Esophagus muscularis mucosa (tissue), 4 donors: ENCODE data around the gene MLXIPL. TPM values are rescaled to one million over a fixed set of nuclear protein-coding genes. Genes with fewer than 3 reads are reported as not detected.

Experiments
- DNase-seq: peaks from one replicate; pipeline ENCODE4 v3.0.0-alpha.2; 2017; ENCODE audit errors: extremely low spot score
- H3K27ac ChIP-seq, 4 donors: fragments of 200-600 bp; sonication (generic); replicated peaks in 1 of 4; 1 replicate in 3 of 4; 2 replicates in 1 of 4; pipeline ENCODE4 v1.5.1; 2016 to 2019; ENCODE audit warnings: mild to moderate bottlenecking in 1 of 4
- H3K27me3 ChIP-seq, 4 donors: fragments of 200-600 bp; sonication (generic); one replicate each; pipeline versions ENCODE4 v1.5.1 to v1.6.0; 2016 to 2019
- H3K36me3 ChIP-seq, 4 donors: fragments of 200-600 bp; sonication (generic); one replicate each; pipeline ENCODE4 v1.5.1; 2016 to 2019
- H3K4me1 ChIP-seq, 4 donors: fragments of 200-600 bp; sonication (generic); one replicate each; pipeline ENCODE4 v1.5.1; 2016 to 2019
- H3K4me3 ChIP-seq, 4 donors: fragments of 200-600 bp; sonication (generic); 1 replicate in 2 of 4; 2 replicates in 2 of 4; pipeline ENCODE4 v1.5.1; 2016 to 2019; ENCODE audit warnings: mild to moderate bottlenecking in 4 of 4, moderate library complexity in 1 of 4
- H3K9me3 ChIP-seq, 4 donors: fragments of 200-600 bp; sonication (generic); 1 replicate in 3 of 4; 2 replicates in 1 of 4; pipeline ENCODE4 v1.5.1; 2016 to 2019
- CTCF ChIP-seq, 3 experiments: fragments of 200-600 bp in 2 of 3; fragments of 450-650 bp in 1 of 3; sonication (generic) in 2 of 3; IDR thresholded peaks; one replicate each; pipeline ENCODE4 v1.5.1; 2017 to 2019; ENCODE audit warnings: antibody characterized with exemption in 3 of 3, mild to moderate bottlenecking in 2 of 3, moderate library complexity in 1 of 3
- EP300 ChIP-seq: sonication (generic); formaldehyde crosslinking; IDR thresholded peaks from one replicate; pipeline ENCODE4 v1.6.1; 2017; ENCODE audit warnings: antibody characterized with exemption
- POLR2A ChIP-seq: fragments of 450-650 bp; IDR thresholded peaks from one replicate; pipeline ENCODE4 v1.6.1; 2017; ENCODE audit warnings: antibody characterized with exemption, moderate library complexity, mild to moderate bottlenecking, low read depth
- POLR2AphosphoS5 ChIP-seq, 2 donors: sonication (generic); formaldehyde crosslinking; IDR thresholded peaks; one replicate each; pipeline ENCODE4 v1.6.1; 2017; ENCODE audit warnings: antibody characterized with exemption in 2 of 2
- WGBS: methylation state at CpG from one replicate; pipeline ENCODE4 v1.1.5; 2018; 5-methylcytosine and 5-hydroxymethylcytosine counted together
- intact Hi-C: fragments of 100-400 bp; cut with DNase I; formaldehyde crosslinking; loops from one replicate; pipeline ENCODE4 v1.15.1; 2023
- total RNA-seq, 4 donors: library from RNA; depleted of rRNA; stranded (reverse); fragments of >200 nt; gene quantifications; one replicate each; pipeline versions ENCODE4 v1.1.0 to v1.2.1, GENCODE V29; 2016

The MLXIPL gene
- total RNA-seq, 4 donors from 2014 or later: 6.5 to 19.5 (median 10.3) TPM

- H3K27ac ChIP-seq: no peak overlapping the region
- H3K36me3 ChIP-seq: no peaks in the 10 kb centered on the region
- no peak for DNase-seq
- peaks cover 0 to 10% (median 5%) of the 10 kb centered on the region in 4 donors for H3K9me3 ChIP-seq
- peaks cover 4 to 94% (median 17%) of the 10 kb centered on the region in 4 donors for H3K27me3 ChIP-seq
- 50% methylated on average over 4 of the region's 4 CpGs for WGBS
- TF ChIP-seq CTCF (IDR thresholded peaks at IDR 0.05) (no peak), POLR2AphosphoS5 (IDR thresholded peaks at IDR 0.05) (no peak), EP300 (no peak), POLR2A (no peak)
- H3K4me1 ChIP-seq: peaks cover 5 to 12% (median 11%) of the 10 kb centered on the region in 4 donors
- intact Hi-C loops: no loop called here
- H3K4me3 ChIP-seq: no peak overlapping the region
Measured at GRCh38 chr7:73645643-73646174, 21.4 kb upstream of the MLXIPL start.

- Histone ChIP-seq H3K4me1 (peaks cover 5 to 12% (median 11%) of the 10 kb centered on the region in 4 donors), H3K36me3 (no peaks in the 10 kb centered on the region), H3K9me3 (peaks cover 0 to 10% (median 5%) of the 10 kb centered on the region in 4 donors), H3K4me3 (no peak overlapping the region), H3K27ac (no peak overlapping the region), H3K27me3 (peaks cover 4 to 86% (median 17%) of the 10 kb centered on the region in 4 donors)
- TF ChIP-seq POLR2AphosphoS5 (IDR thresholded peaks at IDR 0.05) (no peak), EP300 (no peak), CTCF (IDR thresholded peaks at IDR 0.05) (no peak), POLR2A (no peak)
- WGBS: 65% methylated on average over 5 of the region's 5 CpGs
- no peak for DNase-seq
- intact Hi-C loops: no loop called here
Measured at GRCh38 chr7:73644688-73645286, 20.5 kb upstream of the MLXIPL start.

- H3K4me1 ChIP-seq: peaks cover under 1 to 7% (median 6%) of the 10 kb centered on the region in 4 donors
- WGBS: 37% methylated on average over 2 of the region's 2 CpGs
- H3K27me3 ChIP-seq: peaks cover under 1 to 67% (median 13%) of the 10 kb centered on the region in 4 donors
- DNase-seq: no peak
- H3K4me3 ChIP-seq: no peak overlapping the region
- H3K27ac ChIP-seq: no peak overlapping the region
- no peaks in the 10 kb centered on the region for H3K36me3 ChIP-seq
- intact Hi-C loops: no loop called here
- peaks cover 0 to 10% (median 5%) of the 10 kb centered on the region in 4 donors for H3K9me3 ChIP-seq
- no peak for TF ChIP-seq POLR2A
Measured at GRCh38 chr7:73642834-73643233, 18.5 kb upstream of the MLXIPL start.

- no peaks in the 10 kb centered on the region for H3K36me3 ChIP-seq
- H3K27ac ChIP-seq: no peak overlapping the region
- no peak for DNase-seq
- H3K4me1 ChIP-seq: peaks cover 0 to 9% (median 7%) of the 10 kb centered on the region in 4 donors
- intact Hi-C loops: no loop called here
- TF ChIP-seq POLR2A (no peak), POLR2AphosphoS5 (IDR thresholded peaks at IDR 0.05) (no peak), EP300 (no peak), CTCF (IDR thresholded peaks at IDR 0.05) (no peak)
- H3K4me3 ChIP-seq: no peak overlapping the region
- WGBS: 51% methylated on average over 3 of the region's 3 CpGs
- peaks cover 0 to 33% (median under 1%) of the 10 kb centered on the region in 4 donors for H3K27me3 ChIP-seq
- H3K9me3 ChIP-seq: peaks cover 0 to 10% (median 5%) of the 10 kb centered on the region in 4 donors
Measured at GRCh38 chr7:73638911-73639310, 14.6 kb upstream of the MLXIPL start.

GRCh38 chr7:73635428-73636200, 11.3 kb upstream of the MLXIPL start:
- TF ChIP-seq CTCF (IDR thresholded peaks at IDR 0.05) (no peak), POLR2A (no peak), EP300 (no peak), POLR2AphosphoS5 (IDR thresholded peaks at IDR 0.05) (no peak)
- intact Hi-C loops: no loop called here
- Histone ChIP-seq H3K36me3 (no peaks in the 10 kb centered on the region), H3K27me3 (peaks cover 0 to 30% (median 3%) of the 10 kb centered on the region in 4 donors), H3K27ac (no peak overlapping the region), H3K9me3 (no peaks in the 10 kb centered on the region), H3K4me1 (peaks cover 0 to 9% (median 7%) of the 10 kb centered on the region in 4 donors), H3K4me3 (no peak overlapping the region)
- WGBS: 98% methylated on average over 4 of the region's 8 CpGs
- DNase-seq: no peak
